HepG2 (cell line): ENCODE results near the gene UTS2R. TPM values are rescaled to one million over a fixed set of nuclear protein-coding genes. Genes with fewer than 3 reads are reported as not detected.

Source experiments
- AHDC1 ChIP-seq: sonication (generic); formaldehyde crosslinking; IDR thresholded peaks from 2 replicates; pipeline ENCODE4 v1.5.1; 2020; ENCODE audit warnings: mild to moderate bottlenecking, missing genetic modification reagents, borderline replicate concordance
- FOSL1 ChIP-seq: sonication (generic); formaldehyde crosslinking; IDR thresholded peaks from 2 replicates; pipeline ENCODE4 v1.9.0; 2021; ENCODE audit warnings: missing genetic modification reagents, borderline replicate concordance
- KLF16 ChIP-seq, 2 experiments: sonication (generic) in 1 of 2; formaldehyde crosslinking in 1 of 2; IDR thresholded peaks; 2 replicates each; pipeline versions ENCODE4 v1.6.1 to v1.8.0; 2016 to 2023; ENCODE audit warnings: missing genetic modification reagents in 2 of 2, missing compliant biosample characterization in 1 of 2
- TCF7 ChIP-seq: sonication (generic); IDR thresholded peaks from 2 replicates; pipeline ENCODE4 v1.6.1; 2016; ENCODE audit warnings: antibody characterized with exemption, low read depth
- ZNF142 ChIP-seq: sonication (generic); formaldehyde crosslinking; IDR thresholded peaks from 2 replicates; pipeline ENCODE4 v1.4.0; 2020; ENCODE audit warnings: missing genetic modification reagents
- ZNF318 ChIP-seq: sonication (generic); formaldehyde crosslinking; IDR thresholded peaks from 2 replicates; pipeline ENCODE4 v1.4.0; 2020; ENCODE audit warnings: mild to moderate bottlenecking, missing genetic modification reagents
- ZNF329 ChIP-seq: sonication (generic); formaldehyde crosslinking; IDR thresholded peaks from 2 replicates; pipeline ENCODE4 v1.9.0; 2021; ENCODE audit warnings: low read depth, mild to moderate bottlenecking, missing genetic modification reagents
- polyA plus RNA-seq, 8 experiments: library from polyadenylated mRNA; depleted of rRNA in 3 of 8; stranded (reverse) in 7 of 8; unstranded in 1 of 8; fragments of >200 nt; fragmentation: Illumina TruSeq in 4 of 8; extraction: Trizol in 4 of 8; gene quantifications; 2 replicates each; pipeline versions ENCODE4 v1.2.1 to v1.2.3, GENCODE V29; 2011 to 2016; ENCODE audit warnings: low read depth in 4 of 8, missing spikeins in 1 of 8, mixed read lengths in 1 of 8; ENCODE audit not compliant: insufficient read depth in 1 of 8
- total RNA-seq, 5 experiments: library from RNA; depleted of rRNA; stranded (reverse); fragments of >200 nt; fragmentation: Illumina TruSeq; extraction: Trizol; gene quantifications; 2 replicates each; pipeline ENCODE4 v1.2.3, GENCODE V29; 2016; ENCODE audit warnings: low read depth in 1 of 5

Gene UTS2R
- total and polyA plus RNA-seq, 2 of the 13 experiments (the other 11 are each of a cell fraction or from before 2014, with no cell fraction given), result 0.13 to 0.15 TPM

GRCh38 chr17:82384730-82385481 lies 13.3 kb downstream of the UTS2R start (continued):
- TF ChIP-seq KLF16 (CRISPR knock-in tag; IDR thresholded peaks at IDR 0.05) (0 out of 4 replicates have a peak, but pooled peaks of 1 of the 2 experiments have one; percentile 31), ZNF142 (CRISPR knock-in tag) (0 out of 2 replicates have a peak, but pooled peaks have one; percentile 40), TCF7 (no peak), ZNF329 (CRISPR knock-in tag) (no peak), ZNF318 (peak; percentile 58; the same call in 1 of the 2 replicates), FOSL1 (CRISPR knock-in tag) (peak; percentile 62; the same call in 1 of the 2 replicates), AHDC1 (CRISPR knock-in tag) (no peak; the same call in 1 of the 2 replicates)
